K562 (cell line): ENCODE results near the gene LY6G6D. TPM values are rescaled to one million over a fixed set of nuclear protein-coding genes. Genes with fewer than 3 reads are reported as not detected.

Experiments
- BRF1 ChIP-seq: IDR thresholded peaks from 3 replicates; pipeline ENCODE4 v1.6.1; 2011; ENCODE audit warnings: borderline replicate concordance, mild to moderate bottlenecking; ENCODE audit not compliant: insufficient read length; ENCODE audit errors: extremely low read depth
- DMBX1 ChIP-seq: fragments of 250-450 bp; sonication (Bioruptor Pico); IDR thresholded peaks from 2 replicates; pipeline ENCODE4 v1.8.0; 2022; ENCODE audit warnings: inconsistent platforms, mild to moderate bottlenecking, moderate library complexity, borderline replicate concordance
- EZH2 ChIP-seq: IDR thresholded peaks from 2 replicates; pipeline ENCODE4 v1.6.1; 2012; ENCODE audit warnings: low read depth, mild to moderate bottlenecking, inconsistent platforms, low read length, borderline replicate concordance
- FOXA1 ChIP-seq: fragments of 450-650 bp; IDR thresholded peaks from 2 replicates; pipeline ENCODE4 v1.6.1; 2016; ENCODE audit warnings: mild to moderate bottlenecking, borderline replicate concordance
- FOXK1 ChIP-seq: sonication (generic); formaldehyde crosslinking; IDR thresholded peaks from 2 replicates; pipeline ENCODE4 v1.8.0; 2022; ENCODE audit warnings: missing genetic modification reagents, mild to moderate bottlenecking, borderline replicate concordance
- GATAD2B ChIP-seq: fragments of 450-650 bp; IDR thresholded peaks from 2 replicates; pipeline ENCODE4 v1.6.1; 2017; ENCODE audit warnings: mild to moderate bottlenecking, borderline replicate concordance
- HNRNPUL1 ChIP-seq: fragments of 200-400 bp; formaldehyde crosslinking; IDR thresholded peaks from 2 replicates; pipeline ENCODE4 v1.6.1; 2017; ENCODE audit warnings: low read length
- MYBL2 ChIP-seq, 2 experiments: fragments of 450-650 bp in 1 of 2; sonication (generic) in 1 of 2; formaldehyde crosslinking in 1 of 2; IDR thresholded peaks; 2 replicates each; pipeline versions ENCODE4 v1.6.1 to v1.8.1; 2017 to 2022; ENCODE audit warnings: borderline replicate concordance in 1 of 2, inconsistent platforms in 1 of 2, low read depth in 1 of 2, mild to moderate bottlenecking in 1 of 2, missing genetic modification reagents in 1 of 2, moderate library complexity in 1 of 2
- PTBP1 ChIP-seq: fragments of 200-400 bp; formaldehyde crosslinking; IDR thresholded peaks from 2 replicates; pipeline ENCODE4 v1.6.1; 2017; ENCODE audit warnings: low read depth, low read length
- TAF15 ChIP-seq: fragments of 200-400 bp; formaldehyde crosslinking; IDR thresholded peaks from 2 replicates; pipeline ENCODE4 v1.6.1; 2017; ENCODE audit warnings: mild to moderate bottlenecking, low read depth, low read length, moderate library complexity
- ZC3H8 ChIP-seq: fragments of 450-650 bp; IDR thresholded peaks from 2 replicates; pipeline ENCODE4 v1.6.1; 2017
- ZNF174 ChIP-seq: fragments of 250-450 bp; sonication (Bioruptor Pico); IDR thresholded peaks from 2 replicates; pipeline ENCODE4 v1.4.0; 2020; ENCODE audit warnings: mild to moderate bottlenecking
- ZNF57 ChIP-seq: fragments of 450-650 bp; formaldehyde crosslinking; IDR thresholded peaks from 2 replicates; pipeline ENCODE4 v1.4.0; 2020; ENCODE audit warnings: mild to moderate bottlenecking, moderate library complexity
- polyA plus RNA-seq, 8 experiments: library from polyadenylated mRNA; depleted of rRNA in 4 of 8; stranded (reverse) in 5 of 8; unstranded in 3 of 8; fragments of >200 nt; fragmentation: Nextera tagmentation in 2 of 8; fragmentation: Illumina TruSeq in 1 of 8; extraction: Ambion mirVana in 2 of 8; extraction: Trizol in 1 of 8; gene quantifications; 2 replicates each; pipeline versions ENCODE4 v1.2.1 to v1.2.3, GENCODE V29; 2011 to 2014; ENCODE audit warnings: inconsistent platforms in 1 of 8, missing spikeins in 1 of 8
- total RNA-seq, 7 experiments: library from RNA; depleted of rRNA in 6 of 7; stranded (reverse); fragments of >200 nt in 6 of 7; fragmentation: Illumina TruSeq in 2 of 7; extraction: Trizol in 2 of 7; gene quantifications; 2 replicates each; pipeline versions ENCODE4 v1.2.1 to v1.2.3, GENCODE V29; 2011 to 2021; ENCODE audit warnings: low replicate concordance in 1 of 7
- TF ChIP-seq, protein P1 (sequence below): sonication (generic); formaldehyde crosslinking; IDR thresholded peaks from 2 replicates; pipeline ENCODE4 v1.8.1; 2023; ENCODE audit warnings: mild to moderate bottlenecking, missing genetic modification reagents
- TF ChIP-seq, protein P2 (sequence below): sonication (generic); formaldehyde crosslinking; IDR thresholded peaks from 2 replicates; pipeline ENCODE4 v1.8.1; 2023; ENCODE audit warnings: mild to moderate bottlenecking, missing genetic modification reagents, moderate library complexity
- TF ChIP-seq, protein P3 (sequence below): fragments of 150-350 bp; conservative IDR thresholded peaks from 2 replicates; pipeline ENCODE4 v1.6.1; 2014; ENCODE audit warnings: low read length
- TF ChIP-seq, protein P4 (sequence below): fragments of 450-650 bp; IDR thresholded peaks from 2 replicates; pipeline ENCODE4 v1.6.1; 2018; ENCODE audit not compliant: partially characterized antibody

The LY6G6D gene
- total and polyA plus RNA-seq, 9 of the 15 experiments (the other 6 are each of a cell fraction or from before 2014, with no cell fraction given) = 0.30 to 0.38 TPM; not detected in 7

DNA sequence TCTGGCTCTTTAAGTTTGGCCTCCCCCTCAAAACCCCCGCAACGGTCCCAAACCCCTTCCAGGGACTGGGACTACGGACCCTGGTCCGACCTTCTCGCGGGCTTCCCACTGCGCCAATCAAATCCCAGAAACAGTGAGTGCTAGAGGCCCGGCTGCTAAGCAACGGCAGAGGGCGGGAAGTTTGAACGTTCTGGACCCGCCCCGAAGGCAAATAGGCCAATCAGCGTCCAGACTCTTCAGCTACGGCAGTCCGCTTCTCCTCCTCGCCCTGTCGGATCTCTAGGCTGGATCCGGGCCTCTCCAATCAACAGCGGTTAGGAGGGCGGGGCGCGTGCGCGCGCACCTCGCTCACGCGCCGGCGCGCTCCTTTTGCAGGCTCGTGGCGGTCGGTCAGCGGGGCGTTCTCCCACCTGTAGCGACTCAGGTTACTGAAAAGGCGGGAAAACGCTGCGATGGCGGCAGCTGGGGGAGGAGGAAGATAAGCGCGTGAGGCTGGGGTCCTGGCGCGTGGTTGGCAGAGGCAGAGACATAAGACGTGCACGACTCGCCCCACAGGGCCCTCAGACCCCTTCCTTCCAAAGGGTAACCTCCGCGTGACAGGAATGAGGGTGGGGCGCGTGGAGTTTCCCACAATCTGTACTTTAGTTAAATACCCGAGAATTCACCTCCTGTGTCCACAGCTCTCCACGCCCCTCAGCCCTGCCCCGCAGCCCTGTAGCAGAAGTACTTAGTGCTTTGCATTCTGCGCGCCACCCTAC is 24.7 kb downstream of the LY6G6D start, which contains the start of gene MSH5 (continued):
- TF ChIP-seq, protein P1, sequence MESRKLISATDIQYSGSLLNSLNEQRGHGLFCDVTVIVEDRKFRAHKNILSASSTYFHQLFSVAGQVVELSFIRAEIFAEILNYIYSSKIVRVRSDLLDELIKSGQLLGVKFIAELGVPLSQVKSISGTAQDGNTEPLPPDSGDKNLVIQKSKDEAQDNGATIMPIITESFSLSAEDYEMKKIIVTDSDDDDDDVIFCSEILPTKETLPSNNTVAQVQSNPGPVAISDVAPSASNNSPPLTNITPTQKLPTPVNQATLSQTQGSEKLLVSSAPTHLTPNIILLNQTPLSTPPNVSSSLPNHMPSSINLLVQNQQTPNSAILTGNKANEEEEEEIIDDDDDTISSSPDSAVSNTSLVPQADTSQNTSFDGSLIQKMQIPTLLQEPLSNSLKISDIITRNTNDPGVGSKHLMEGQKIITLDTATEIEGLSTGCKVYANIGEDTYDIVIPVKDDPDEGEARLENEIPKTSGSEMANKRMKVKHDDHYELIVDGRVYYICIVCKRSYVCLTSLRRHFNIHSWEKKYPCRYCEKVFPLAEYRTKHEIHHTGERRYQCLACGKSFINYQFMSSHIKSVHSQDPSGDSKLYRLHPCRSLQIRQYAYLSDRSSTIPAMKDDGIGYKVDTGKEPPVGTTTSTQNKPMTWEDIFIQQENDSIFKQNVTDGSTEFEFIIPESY (CRISPR knock-in tag) = peak; percentile 89
- TF ChIP-seq, protein P2, sequence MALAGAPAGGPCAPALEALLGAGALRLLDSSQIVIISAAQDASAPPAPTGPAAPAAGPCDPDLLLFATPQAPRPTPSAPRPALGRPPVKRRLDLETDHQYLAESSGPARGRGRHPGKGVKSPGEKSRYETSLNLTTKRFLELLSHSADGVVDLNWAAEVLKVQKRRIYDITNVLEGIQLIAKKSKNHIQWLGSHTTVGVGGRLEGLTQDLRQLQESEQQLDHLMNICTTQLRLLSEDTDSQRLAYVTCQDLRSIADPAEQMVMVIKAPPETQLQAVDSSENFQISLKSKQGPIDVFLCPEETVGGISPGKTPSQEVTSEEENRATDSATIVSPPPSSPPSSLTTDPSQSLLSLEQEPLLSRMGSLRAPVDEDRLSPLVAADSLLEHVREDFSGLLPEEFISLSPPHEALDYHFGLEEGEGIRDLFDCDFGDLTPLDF (CRISPR knock-in tag) = peak; percentile 99
- TF ChIP-seq HNRNPUL1 (no peak), DMBX1 (CRISPR knock-in tag) (peak; percentile 88), MYBL2 (IDR thresholded peaks at IDR 0.05; ENCODE audit: low read depth) (no peak), MYBL2 (CRISPR knock-in tag; IDR thresholded peaks at IDR 0.05; ENCODE audit: borderline replicate concordance) (no peak), EZH2 (no peak), GATAD2B (no peak), FOXA1 (no peak), ZNF57 (CRISPR knock-in tag) (no peak; the same call in 1 of the 2 replicates), BRF1 (no peak), ZNF174 (CRISPR knock-in tag) (0 out of 2 replicates have a peak, but pooled peaks have one; percentile 0), TAF15 (no peak), FOXK1 (CRISPR knock-in tag) (peak; percentile 99), ZC3H8 (no peak), PTBP1 (0 out of 2 replicates have a peak, but pooled peaks have one; percentile 0)
- TF ChIP-seq, protein P3, sequence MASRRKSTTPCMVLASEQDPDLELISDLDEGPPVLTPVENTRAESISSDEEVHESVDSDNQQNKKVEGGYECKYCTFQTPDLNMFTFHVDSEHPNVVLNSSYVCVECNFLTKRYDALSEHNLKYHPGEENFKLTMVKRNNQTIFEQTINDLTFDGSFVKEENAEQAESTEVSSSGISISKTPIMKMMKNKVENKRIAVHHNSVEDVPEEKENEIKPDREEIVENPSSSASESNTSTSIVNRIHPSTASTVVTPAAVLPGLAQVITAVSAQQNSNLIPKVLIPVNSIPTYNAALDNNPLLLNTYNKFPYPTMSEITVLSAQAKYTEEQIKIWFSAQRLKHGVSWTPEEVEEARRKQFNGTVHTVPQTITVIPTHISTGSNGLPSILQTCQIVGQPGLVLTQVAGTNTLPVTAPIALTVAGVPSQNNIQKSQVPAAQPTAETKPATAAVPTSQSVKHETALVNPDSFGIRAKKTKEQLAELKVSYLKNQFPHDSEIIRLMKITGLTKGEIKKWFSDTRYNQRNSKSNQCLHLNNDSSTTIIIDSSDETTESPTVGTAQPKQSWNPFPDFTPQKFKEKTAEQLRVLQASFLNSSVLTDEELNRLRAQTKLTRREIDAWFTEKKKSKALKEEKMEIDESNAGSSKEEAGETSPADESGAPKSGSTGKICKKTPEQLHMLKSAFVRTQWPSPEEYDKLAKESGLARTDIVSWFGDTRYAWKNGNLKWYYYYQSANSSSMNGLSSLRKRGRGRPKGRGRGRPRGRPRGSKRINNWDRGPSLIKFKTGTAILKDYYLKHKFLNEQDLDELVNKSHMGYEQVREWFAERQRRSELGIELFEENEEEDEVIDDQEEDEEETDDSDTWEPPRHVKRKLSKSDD = peak; percentile 76
- TF ChIP-seq, protein P4, sequence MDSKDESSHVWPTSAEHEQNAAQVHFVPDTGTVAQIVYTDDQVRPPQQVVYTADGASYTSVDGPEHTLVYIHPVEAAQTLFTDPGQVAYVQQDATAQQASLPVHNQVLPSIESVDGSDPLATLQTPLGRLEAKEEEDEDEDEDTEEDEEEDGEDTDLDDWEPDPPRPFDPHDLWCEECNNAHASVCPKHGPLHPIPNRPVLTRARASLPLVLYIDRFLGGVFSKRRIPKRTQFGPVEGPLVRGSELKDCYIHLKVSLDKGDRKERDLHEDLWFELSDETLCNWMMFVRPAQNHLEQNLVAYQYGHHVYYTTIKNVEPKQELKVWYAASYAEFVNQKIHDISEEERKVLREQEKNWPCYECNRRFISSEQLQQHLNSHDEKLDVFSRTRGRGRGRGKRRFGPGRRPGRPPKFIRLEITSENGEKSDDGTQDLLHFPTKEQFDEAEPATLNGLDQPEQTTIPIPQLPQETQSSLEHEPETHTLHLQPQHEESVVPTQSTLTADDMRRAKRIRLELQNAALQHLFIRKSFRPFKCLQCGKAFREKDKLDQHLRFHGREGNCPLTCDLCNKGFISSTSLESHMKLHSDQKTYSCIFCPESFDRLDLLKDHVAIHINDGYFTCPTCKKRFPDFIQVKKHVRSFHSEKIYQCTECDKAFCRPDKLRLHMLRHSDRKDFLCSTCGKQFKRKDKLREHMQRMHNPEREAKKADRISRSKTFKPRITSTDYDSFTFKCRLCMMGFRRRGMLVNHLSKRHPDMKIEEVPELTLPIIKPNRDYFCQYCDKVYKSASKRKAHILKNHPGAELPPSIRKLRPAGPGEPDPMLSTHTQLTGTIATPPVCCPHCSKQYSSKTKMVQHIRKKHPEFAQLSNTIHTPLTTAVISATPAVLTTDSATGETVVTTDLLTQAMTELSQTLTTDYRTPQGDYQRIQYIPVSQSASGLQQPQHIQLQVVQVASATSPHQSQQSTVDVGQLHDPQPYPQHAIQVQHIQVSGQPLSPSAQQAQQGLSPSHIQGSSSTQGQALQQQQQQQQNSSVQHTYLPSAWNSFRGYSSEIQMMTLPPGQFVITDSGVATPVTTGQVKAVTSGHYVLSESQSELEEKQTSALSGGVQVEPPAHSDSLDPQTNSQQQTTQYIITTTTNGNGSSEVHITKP = no peak
